ENCODE results near the gene CCDC7.
"Not testable (repeated sequence)": the region's sequence is repeated elsewhere in the genome, so short reads cannot be mapped to it uniquely, and the experiment has no call there.

CCDC7 gene

DNA sequence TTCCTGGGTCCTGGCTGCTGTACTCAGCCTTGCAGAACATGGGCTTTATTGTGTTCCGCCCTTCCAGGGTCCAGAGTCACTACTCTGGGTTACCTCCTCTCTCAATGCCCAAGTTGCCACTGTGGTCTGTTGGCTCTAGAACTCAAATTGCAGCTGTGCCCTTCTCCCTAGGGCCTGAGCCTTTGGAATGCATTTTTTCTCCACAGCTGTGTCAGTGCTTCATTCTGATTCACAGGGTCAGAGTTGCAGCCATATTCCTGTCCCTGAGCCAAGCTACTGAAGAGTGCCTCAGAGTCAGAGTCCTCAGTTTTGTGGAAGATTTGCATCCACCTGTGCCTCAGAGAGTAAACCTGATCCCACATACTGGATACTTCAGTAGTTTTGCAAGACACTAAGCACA is 344.5 kb downstream of the CCDC7 start:
- Histone ChIP-seq H3K27ac (replicated peaks) (no peak overlapping the region), H3K27me3 (ENCODE audit: insufficient read depth, poor library complexity, severe bottlenecking) (no peaks in the 10 kb centered on the region), H3K4me3 (replicated peaks; ENCODE audit: insufficient read depth, low read length) (no peak overlapping the region)
- DNase-seq (ENCODE audit: low read depth in 1 of 2, low spot score in 1 of 2), result no peak
- TF ChIP-seq GABPA (IDR thresholded peaks at IDR 0.05; ENCODE audit: low read depth), result no peak
- TF ChIP-seq, protein P1, sequence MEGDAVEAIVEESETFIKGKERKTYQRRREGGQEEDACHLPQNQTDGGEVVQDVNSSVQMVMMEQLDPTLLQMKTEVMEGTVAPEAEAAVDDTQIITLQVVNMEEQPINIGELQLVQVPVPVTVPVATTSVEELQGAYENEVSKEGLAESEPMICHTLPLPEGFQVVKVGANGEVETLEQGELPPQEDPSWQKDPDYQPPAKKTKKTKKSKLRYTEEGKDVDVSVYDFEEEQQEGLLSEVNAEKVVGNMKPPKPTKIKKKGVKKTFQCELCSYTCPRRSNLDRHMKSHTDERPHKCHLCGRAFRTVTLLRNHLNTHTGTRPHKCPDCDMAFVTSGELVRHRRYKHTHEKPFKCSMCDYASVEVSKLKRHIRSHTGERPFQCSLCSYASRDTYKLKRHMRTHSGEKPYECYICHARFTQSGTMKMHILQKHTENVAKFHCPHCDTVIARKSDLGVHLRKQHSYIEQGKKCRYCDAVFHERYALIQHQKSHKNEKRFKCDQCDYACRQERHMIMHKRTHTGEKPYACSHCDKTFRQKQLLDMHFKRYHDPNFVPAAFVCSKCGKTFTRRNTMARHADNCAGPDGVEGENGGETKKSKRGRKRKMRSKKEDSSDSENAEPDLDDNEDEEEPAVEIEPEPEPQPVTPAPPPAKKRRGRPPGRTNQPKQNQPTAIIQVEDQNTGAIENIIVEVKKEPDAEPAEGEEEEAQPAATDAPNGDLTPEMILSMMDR (IDR thresholded peaks at IDR 0.05; ENCODE audit: insufficient read depth, low read length), result no peak
- no peak for TF ChIP-seq POLR2AphosphoS5 (IDR thresholded peaks at IDR 0.05; ENCODE audit: low read depth)
- TF ChIP-seq REST (IDR thresholded peaks at IDR 0.05; ENCODE audit: insufficient replicate concordance, low read depth), result no peak
- TF ChIP-seq SPI1 (IDR thresholded peaks at IDR 0.05; ENCODE audit: borderline replicate concordance, low read depth), result no peak

DNA sequence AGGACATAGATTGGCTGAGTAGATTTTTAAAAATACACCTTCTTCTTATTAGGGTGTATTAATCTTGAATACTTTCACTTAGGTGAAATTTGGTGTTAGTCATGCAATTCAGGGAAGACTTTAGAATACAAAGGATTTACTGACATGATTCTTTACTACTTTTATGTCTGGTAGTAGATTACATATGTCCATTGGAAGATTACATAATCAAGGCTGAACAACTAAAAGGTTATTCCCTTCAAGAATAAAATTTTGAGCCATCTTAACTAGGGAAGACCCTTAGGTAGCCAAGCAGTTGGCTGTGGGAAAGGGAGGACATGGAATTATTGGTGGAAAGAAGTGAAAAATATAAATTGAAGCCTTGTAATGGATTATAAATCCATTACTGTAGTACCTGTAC is 347.1 kb downstream of the CCDC7 start:
- H3K27me3 ChIP-seq (ENCODE audit: insufficient read depth, poor library complexity, severe bottlenecking), result no peaks in the 10 kb centered on the region
- no peak for TF ChIP-seq GABPA (IDR thresholded peaks at IDR 0.05; ENCODE audit: low read depth)
- TF ChIP-seq, protein P1 (IDR thresholded peaks at IDR 0.05; ENCODE audit: insufficient read depth, low read length), result no peak
- no peak for TF ChIP-seq REST (IDR thresholded peaks at IDR 0.05; ENCODE audit: insufficient replicate concordance, low read depth)
- TF ChIP-seq POLR2AphosphoS5 (IDR thresholded peaks at IDR 0.05; ENCODE audit: low read depth), result no peak
- no peak for TF ChIP-seq SPI1 (IDR thresholded peaks at IDR 0.05; ENCODE audit: borderline replicate concordance, low read depth)
- no peak overlapping the region for H3K4me3 ChIP-seq (replicated peaks; ENCODE audit: insufficient read depth, low read length)
- H3K27ac ChIP-seq (replicated peaks), result no peak overlapping the region
- DNase-seq (ENCODE audit: low read depth in 1 of 2, low spot score in 1 of 2), result no peak

GRCh38 chr10:32795598-32796183 is 349.8 kb downstream of the CCDC7 start:
- no peak overlapping the region for H3K4me3 ChIP-seq (replicated peaks; ENCODE audit: insufficient read depth, low read length)
- no peak overlapping the region for H3K27ac ChIP-seq (replicated peaks)
- H3K27me3 ChIP-seq (ENCODE audit: insufficient read depth, poor library complexity, severe bottlenecking), result no peaks in the 10 kb centered on the region
- DNase-seq (ENCODE audit: low read depth in 1 of 2, low spot score in 1 of 2), result peak in 1 of 2 experiments; percentile 2
- TF ChIP-seq REST (IDR thresholded peaks at IDR 0.05; ENCODE audit: insufficient replicate concordance, low read depth), result no peak
- TF ChIP-seq, protein P1 (IDR thresholded peaks at IDR 0.05; ENCODE audit: insufficient read depth, low read length), result peak; percentile 29

DNA sequence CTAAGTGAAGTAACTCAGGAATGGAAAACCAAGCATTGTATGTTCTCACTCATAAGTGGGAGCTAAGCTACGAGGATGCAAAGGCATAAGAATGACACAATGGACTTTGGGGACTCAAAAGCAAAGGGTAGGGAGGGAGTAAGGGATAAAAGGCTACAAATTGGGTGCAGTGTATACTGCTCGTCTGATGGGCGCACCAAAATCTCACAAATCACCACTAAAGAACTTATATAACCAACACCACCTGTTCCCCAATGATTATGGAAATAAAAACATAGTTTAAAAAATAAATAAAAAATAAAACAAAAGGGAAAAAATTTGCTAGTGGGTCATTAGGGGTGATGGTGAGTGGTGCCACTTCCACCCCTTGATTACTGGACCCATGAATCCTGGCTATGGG is 351.5 kb downstream of the CCDC7 start:
- not testable (repeated sequence) for H3K4me3 ChIP-seq (replicated peaks; ENCODE audit: insufficient read depth, low read length); DNase-seq (ENCODE audit: low read depth in 1 of 2, low spot score in 1 of 2); H3K27ac ChIP-seq (replicated peaks); H3K27me3 ChIP-seq (ENCODE audit: insufficient read depth, poor library complexity, severe bottlenecking)
